ENCODE data around the gene ATM. TPM values are rescaled to one million over a fixed set of nuclear protein-coding genes. Genes with fewer than 3 reads are reported as not detected.

The ATM gene
- total RNA-seq, 1 donor from 2014 or later = 16.0 TPM

DNA sequence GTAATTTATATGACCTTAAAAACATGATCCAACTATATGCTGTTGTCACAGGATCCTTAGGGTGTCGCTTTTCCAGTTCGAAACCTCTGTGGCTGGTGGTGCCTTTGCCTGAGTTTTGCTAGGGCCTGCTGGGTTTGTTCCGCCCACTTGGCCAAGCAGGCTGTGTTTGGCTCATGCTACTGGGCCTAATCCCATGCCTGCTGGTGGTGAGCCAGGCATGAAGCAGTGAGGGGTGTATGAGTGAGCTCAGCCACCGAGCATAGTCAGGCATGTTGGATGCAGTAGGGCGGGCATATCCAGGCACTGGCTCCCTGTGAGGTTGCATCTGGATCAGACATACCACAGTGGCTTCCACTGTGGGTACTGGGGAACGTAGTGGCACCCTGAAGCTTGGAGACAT is 16.7 kb upstream of the ATM start:
- H3K36me3 ChIP-seq = peaks cover 37 to 57% of the 10 kb centered on the region in 2 donors
- intact Hi-C loops (cut with DNase I) = no loop called here
- TF ChIP-seq, protein P1, sequence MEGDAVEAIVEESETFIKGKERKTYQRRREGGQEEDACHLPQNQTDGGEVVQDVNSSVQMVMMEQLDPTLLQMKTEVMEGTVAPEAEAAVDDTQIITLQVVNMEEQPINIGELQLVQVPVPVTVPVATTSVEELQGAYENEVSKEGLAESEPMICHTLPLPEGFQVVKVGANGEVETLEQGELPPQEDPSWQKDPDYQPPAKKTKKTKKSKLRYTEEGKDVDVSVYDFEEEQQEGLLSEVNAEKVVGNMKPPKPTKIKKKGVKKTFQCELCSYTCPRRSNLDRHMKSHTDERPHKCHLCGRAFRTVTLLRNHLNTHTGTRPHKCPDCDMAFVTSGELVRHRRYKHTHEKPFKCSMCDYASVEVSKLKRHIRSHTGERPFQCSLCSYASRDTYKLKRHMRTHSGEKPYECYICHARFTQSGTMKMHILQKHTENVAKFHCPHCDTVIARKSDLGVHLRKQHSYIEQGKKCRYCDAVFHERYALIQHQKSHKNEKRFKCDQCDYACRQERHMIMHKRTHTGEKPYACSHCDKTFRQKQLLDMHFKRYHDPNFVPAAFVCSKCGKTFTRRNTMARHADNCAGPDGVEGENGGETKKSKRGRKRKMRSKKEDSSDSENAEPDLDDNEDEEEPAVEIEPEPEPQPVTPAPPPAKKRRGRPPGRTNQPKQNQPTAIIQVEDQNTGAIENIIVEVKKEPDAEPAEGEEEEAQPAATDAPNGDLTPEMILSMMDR (IDR thresholded peaks at IDR 0.05) = no peak
- no peaks in the 10 kb centered on the region for H3K4me1 ChIP-seq
- H3K27ac ChIP-seq = no peak overlapping the region
- DNase-seq (ENCODE audit: low spot score in 2 of 2) = no peak
- H3K4me3 ChIP-seq = no peak overlapping the region
- H3K9me3 ChIP-seq = no peaks in the 10 kb centered on the region
- H3K27me3 ChIP-seq = no peaks in the 10 kb centered on the region

GRCh38 chr11:108206969-108207682 is 15.7 kb upstream of the ATM start:
- peaks cover 40 to 63% of the 10 kb centered on the region in 2 donors for H3K36me3 ChIP-seq
- no peak overlapping the region for H3K4me3 ChIP-seq
- no peak overlapping the region for H3K27ac ChIP-seq
- intact Hi-C loops (cut with DNase I) = no loop called here
- no peaks in the 10 kb centered on the region for H3K9me3 ChIP-seq
- no peak for DNase-seq (ENCODE audit: low spot score in 2 of 2)
- H3K27me3 ChIP-seq = no peaks in the 10 kb centered on the region
- TF ChIP-seq, protein P1 (IDR thresholded peaks at IDR 0.05) = no peak
- no peaks in the 10 kb centered on the region for H3K4me1 ChIP-seq

GRCh38 chr11:108207683-108208060 is 15.2 kb upstream of the ATM start:
- no peaks in the 10 kb centered on the region for H3K9me3 ChIP-seq
- intact Hi-C loops (cut with DNase I) = no loop called here
- no peak for DNase-seq (ENCODE audit: low spot score in 2 of 2)
- no peaks in the 10 kb centered on the region for H3K27me3 ChIP-seq
- H3K36me3 ChIP-seq = peaks cover 40 to 63% of the 10 kb centered on the region in 2 donors
- no peak overlapping the region for H3K27ac ChIP-seq
- H3K4me1 ChIP-seq = no peaks in the 10 kb centered on the region
- H3K4me3 ChIP-seq = no peak overlapping the region
- TF ChIP-seq, protein P1 (IDR thresholded peaks at IDR 0.05) = no peak

DNA sequence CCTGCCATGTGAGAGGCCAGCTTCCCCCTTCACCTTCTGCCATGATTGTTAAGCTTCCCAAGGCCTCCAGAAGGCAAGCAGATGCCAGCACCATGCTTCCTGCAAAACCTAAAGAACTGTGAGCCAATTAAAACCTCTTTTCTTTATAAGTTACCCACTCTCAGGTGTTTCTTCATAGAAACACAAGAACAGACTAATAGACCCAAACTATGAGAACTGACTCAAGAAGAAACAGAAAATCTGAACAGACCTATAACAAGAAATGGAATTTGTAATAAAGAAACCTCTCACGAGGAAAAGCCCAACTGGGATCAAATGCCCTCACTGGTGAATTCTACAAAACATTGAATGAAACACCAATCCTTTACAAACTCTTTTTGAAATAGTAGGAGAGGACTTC is 12.4 kb upstream of the ATM start:
- intact Hi-C loops (cut with DNase I) = no loop called here
- Histone ChIP-seq H3K4me1 (no peaks in the 10 kb centered on the region), H3K4me3 (no peak overlapping the region), H3K27me3 (no peaks in the 10 kb centered on the region), H3K27ac (no peak overlapping the region), H3K36me3 (peaks cover 38 to 50% of the 10 kb centered on the region in 2 donors), H3K9me3 (no peaks in the 10 kb centered on the region)
- no peak for DNase-seq (ENCODE audit: low spot score in 2 of 2)
- TF ChIP-seq, protein P1 (IDR thresholded peaks at IDR 0.05) = no peak

DNA sequence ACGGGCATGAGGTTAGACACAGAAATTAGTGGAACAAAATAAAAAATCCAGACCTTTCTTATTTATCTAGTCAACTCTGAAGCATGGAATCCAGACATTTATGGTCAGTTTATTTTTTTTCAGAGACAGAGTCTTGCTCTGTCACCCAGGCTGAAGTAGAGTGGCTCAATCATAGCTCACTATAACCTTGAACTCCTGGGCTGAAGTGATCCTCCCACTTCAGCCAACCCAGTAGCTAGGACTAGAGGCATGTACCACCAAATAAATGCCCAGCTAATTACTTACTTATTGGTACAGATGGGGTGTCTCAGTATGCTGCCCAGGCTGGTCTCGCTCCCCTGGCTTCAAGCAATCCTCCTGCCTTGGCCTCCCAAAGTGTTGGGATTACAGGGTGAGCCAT is 9.1 kb upstream of the ATM start:
- TF ChIP-seq, protein P1 (IDR thresholded peaks at IDR 0.05) = no peak
- Histone ChIP-seq H3K36me3 (peaks cover 15 to 26% of the 10 kb centered on the region in 2 donors), H3K9me3 (no peaks in the 10 kb centered on the region), H3K27me3 (no peaks in the 10 kb centered on the region), H3K27ac (no peak overlapping the region), H3K4me3 (no peak overlapping the region), H3K4me1 (no peaks in the 10 kb centered on the region)
- intact Hi-C loops (cut with DNase I) = no loop called here
- DNase-seq (ENCODE audit: low spot score in 2 of 2) = no peak

Measured in ascending aorta (tissue), 2 donors.